CD4-positive, alpha-beta memory T cell (primary cell): ENCODE data around the gene PDAP1. TPM values are rescaled to one million over a fixed set of nuclear protein-coding genes. Genes with fewer than 3 reads are reported as not detected.

Source experiments
- CTCF ChIA-PET: fragments of 350-600 bp; sonication (Branson Sonifier 250); formaldehyde crosslinking; loops from one replicate; lab custom pipeline; 2021; ENCODE audit warnings: inconsistent platforms; ENCODE audit not compliant: partially characterized antibody; lab: Charles Lee
- POLR2A ChIA-PET: fragments of 350-600 bp; sonication (Branson Sonifier 250); formaldehyde crosslinking; loops from one replicate; lab custom pipeline; 2021; ENCODE audit not compliant: partially characterized antibody; lab: Charles Lee
- DNase-seq, 5 donors: peaks; one replicate each; pipeline versions ENCODE4 v3.0.0 to v3.0.0-alpha.2; 2020 to 2022; ENCODE audit warnings: mixed read lengths in 1 of 5
- H3K27ac ChIP-seq: one replicate; pipeline ENCODE4 v1.7.0; 2013; ENCODE audit warnings: low read depth, low read length
- H3K27me3 ChIP-seq: 2 replicates; pipeline ENCODE4 v1.7.0; 2013; ENCODE audit warnings: mild to moderate bottlenecking, low read length, moderate library complexity; ENCODE audit not compliant: insufficient read depth
- H3K36me3 ChIP-seq: 2 replicates; pipeline ENCODE4 v1.7.0; 2013; ENCODE audit warnings: mild to moderate bottlenecking, low read length, moderate library complexity; ENCODE audit not compliant: insufficient read depth
- H3K4me1 ChIP-seq: 2 replicates; pipeline ENCODE4 v1.7.0; 2013; ENCODE audit warnings: mild to moderate bottlenecking, low read length, moderate library complexity; ENCODE audit not compliant: insufficient read depth
- H3K4me3 ChIP-seq, 2 donors: one replicate each; pipeline ENCODE4 v1.7.0; 2013; ENCODE audit warnings: low read length in 2 of 2, mild to moderate bottlenecking in 1 of 2
- H3K9me3 ChIP-seq, 2 donors: one replicate each; pipeline ENCODE4 v1.7.0; 2013; ENCODE audit warnings: low read length in 2 of 2, control low read depth in 1 of 2; ENCODE audit not compliant: control insufficient read depth in 1 of 2
- H3K27ac Mint-ChIP-seq, 7 donors: one replicate each; pipeline ENCODE4 v1.8.0; 2020 to 2021; ENCODE audit warnings: mixed read lengths in 7 of 7, mild to moderate bottlenecking in 6 of 7, inconsistent platforms in 3 of 7, moderate library complexity in 3 of 7
- H3K27me3 Mint-ChIP-seq, 2 donors: one replicate each; pipeline ENCODE4 v1.8.0; 2020 to 2021; ENCODE audit warnings: mixed read lengths in 2 of 2
- H3K36me3 Mint-ChIP-seq, 2 donors: one replicate each; pipeline ENCODE4 v1.8.0; 2020 to 2021; ENCODE audit warnings: mixed read lengths in 2 of 2, inconsistent platforms in 1 of 2, mild to moderate bottlenecking in 1 of 2
- H3K4me1 Mint-ChIP-seq, 4 donors: one replicate each; pipeline ENCODE4 v1.8.0; 2020 to 2021; ENCODE audit warnings: mixed read lengths in 4 of 4, mild to moderate bottlenecking in 1 of 4
- H3K4me3 Mint-ChIP-seq, 8 donors: one replicate each; pipeline ENCODE4 v1.8.0; 2020 to 2021; ENCODE audit warnings: mixed read lengths in 8 of 8, mild to moderate bottlenecking in 7 of 8, moderate library complexity in 6 of 8, inconsistent platforms in 3 of 8
- H3K9me3 Mint-ChIP-seq, 8 donors: one replicate each; pipeline ENCODE4 v1.8.0; 2020 to 2021; ENCODE audit warnings: mixed read lengths in 8 of 8, mild to moderate bottlenecking in 5 of 8, inconsistent platforms in 3 of 8, moderate library complexity in 1 of 8
- intact Hi-C: fragments of 100-400 bp; cut with micrococcal nuclease; formaldehyde crosslinking; loops from one replicate; pipeline ENCODE4 v1.15.1; 2023
- polyA plus RNA-seq, 2 donors: library from polyadenylated mRNA; unstranded; fragments of 300-500 nt; fragmentation: Illumina TruSeq; gene quantifications; one replicate each; pipeline ENCODE4 v1.2.3, GENCODE V29; 2021
- total RNA-seq, 2 experiments: library from RNA; stranded (reverse); gene quantifications; one replicate each; pipeline ENCODE4 v1.2.3, GENCODE V29; 2021

The PDAP1 gene
- total RNA-seq (10 to 100 TPM; 66.0 to 67.0 TPM), polyA plus RNA-seq (10 to 100 TPM; 21.5 to 27.7 TPM)

- Histone ChIP-seq H3K4me3 (peak within 1 kb of the TSS; percentile 94 to 97), H3K36me3 (peaks cover 34% of the 10 kb centered on the region), H3K27me3 (no peaks in the 10 kb centered on the region), H3K27ac (peak within 1 kb of the TSS; percentile 93), H3K9me3 (no peaks in the 10 kb centered on the region), H3K4me1 (peaks cover 45% of the 10 kb centered on the region)
- POLR2A ChIA-PET: interaction anchor here (0.6 to 9.9 kb wide), 33 partner anchors 8 to 1020 kb away, joined by 3 to 210 read pairs (median 4); partner anchors contain the start of genes ARPC1A, ARPC1B, ATP5MF and CPSF4
- intact Hi-C loops: loop anchor here (1.0 to 2.0 kb wide), 11 partner anchors 15 to 150 kb away; partner anchors contain the start of genes ARPC1A, ATP5MF, CPSF4 and PTCD1
- peak within 1 kb of the TSS; percentile 88 to 100 (median 98) for H3K27ac Mint-ChIP-seq
- H3K4me3 Mint-ChIP-seq: peak within 1 kb of the TSS; percentile 94 to 99 (median 96)
- peaks cover 0 to 5% (median 0%) of the 10 kb centered on the region in 8 donors for H3K9me3 Mint-ChIP-seq
- H3K36me3 Mint-ChIP-seq: peaks cover 24 to 58% of the 10 kb centered on the region in 2 donors
- CTCF ChIA-PET: interaction anchor here (0.6 to 4.6 kb wide), 13 partner anchors 15 to 150 kb away, joined by 3 to 38 read pairs (median 4); partner anchors contain the start of genes CPSF4, PTCD1 and ZNF655
- H3K27me3 Mint-ChIP-seq: no peaks in the 10 kb centered on the region
- peak; percentile 96 to 100 (median 98) for DNase-seq
- peaks cover 29 to 61% (median 48%) of the 10 kb centered on the region in 4 donors for H3K4me1 Mint-ChIP-seq
Measured at GRCh38 chr7:99408379-99409191, at the start of gene PDAP1, which contains the start of gene BUD31. Gene PDAP1, minus strand, starts transcription at chr7:99408597. Its CDS starts 49 bp downstream, at chr7:99408548. Gene BUD31, plus strand, starts transcription at chr7:99408969. Its CDS starts 2,124 bp downstream, at chr7:99411093.

- Mint-ChIP-seq H3K27me3 (no peaks in the 10 kb centered on the region), H3K9me3 (no peaks in the 10 kb centered on the region), H3K4me1 (peaks cover 11 to 30% (median 19%) of the 10 kb centered on the region in 4 donors), H3K36me3 (peaks cover 27 to 70% of the 10 kb centered on the region in 2 donors), H3K4me3 (no peak overlapping the region), H3K27ac (peak overlapping the region in 2 of 7 donors; percentile 11 to 43)
- no peaks in the 10 kb centered on the region for H3K9me3 ChIP-seq
- H3K27me3 ChIP-seq: no peaks in the 10 kb centered on the region
- no peak overlapping the region for H3K4me3 ChIP-seq
- intact Hi-C loops: no loop called here
- H3K27ac ChIP-seq: no peak overlapping the region
- ChIA-PET POLR2A (no interaction called here), CTCF (no interaction called here)
- H3K4me1 ChIP-seq: peaks cover 22% of the 10 kb centered on the region
- no peak for DNase-seq
- H3K36me3 ChIP-seq: peaks cover 60% of the 10 kb centered on the region
Measured at GRCh38 chr7:99457650-99458493, 49.5 kb upstream of the PDAP1 start.

- no peaks in the 10 kb centered on the region for H3K9me3 ChIP-seq
- ChIA-PET CTCF (no interaction called here), POLR2A (no interaction called here)
- intact Hi-C loops: no loop called here
- peaks cover 27 to 68% of the 10 kb centered on the region in 2 donors for H3K36me3 Mint-ChIP-seq
- H3K4me1 ChIP-seq: peaks cover 18% of the 10 kb centered on the region
- H3K4me3 Mint-ChIP-seq: no peak overlapping the region
- no peak overlapping the region for H3K4me3 ChIP-seq
- peaks cover 10 to 23% (median 17%) of the 10 kb centered on the region in 4 donors for H3K4me1 Mint-ChIP-seq
- H3K27me3 ChIP-seq: no peaks in the 10 kb centered on the region
- no peak overlapping the region for H3K27ac ChIP-seq
- H3K9me3 Mint-ChIP-seq: no peaks in the 10 kb centered on the region
- DNase-seq: no peak
- no peaks in the 10 kb centered on the region for H3K27me3 Mint-ChIP-seq
- peak overlapping the region in 2 of 7 donors; percentile 36 to 38 for H3K27ac Mint-ChIP-seq
- peaks cover 55% of the 10 kb centered on the region for H3K36me3 ChIP-seq
Measured at GRCh38 chr7:99457050-99457649, 48.8 kb upstream of the PDAP1 start.

GRCh38 chr7:99456288-99456687 lies 47.9 kb upstream of the PDAP1 start:
- ChIA-PET POLR2A (interaction anchor here (0.6 kb wide), 1 partner anchor 28 kb away, joined by 3 read pairs; no protein-coding TSS in a partner anchor), CTCF (no interaction called here)
- no peaks in the 10 kb centered on the region for H3K9me3 Mint-ChIP-seq
- H3K4me3 Mint-ChIP-seq: no peak overlapping the region
- peaks cover 27 to 68% of the 10 kb centered on the region in 2 donors for H3K36me3 Mint-ChIP-seq
- H3K4me1 ChIP-seq: peaks cover 13% of the 10 kb centered on the region
- no peaks in the 10 kb centered on the region for H3K27me3 Mint-ChIP-seq
- H3K4me3 ChIP-seq: no peak overlapping the region
- peaks cover 10 to 21% (median 15%) of the 10 kb centered on the region in 4 donors for H3K4me1 Mint-ChIP-seq
- peak overlapping the region in 1 of 7 donors; percentile 38 for H3K27ac Mint-ChIP-seq
- peaks cover 55% of the 10 kb centered on the region for H3K36me3 ChIP-seq
- no peaks in the 10 kb centered on the region for H3K27me3 ChIP-seq
- H3K9me3 ChIP-seq: no peaks in the 10 kb centered on the region
- intact Hi-C loops: no loop called here
- DNase-seq: no peak
- H3K27ac ChIP-seq: no peak overlapping the region

GRCh38 chr7:99455874-99456273 lies 47.5 kb upstream of the PDAP1 start:
- H3K27ac Mint-ChIP-seq: no peak overlapping the region
- CTCF ChIA-PET: no interaction called here
- H3K4me3 Mint-ChIP-seq: no peak overlapping the region
- H3K4me1 Mint-ChIP-seq: peaks cover 10 to 20% (median 13%) of the 10 kb centered on the region in 4 donors
- no peaks in the 10 kb centered on the region for H3K27me3 ChIP-seq
- no peak overlapping the region for H3K27ac ChIP-seq
- no peak overlapping the region for H3K4me3 ChIP-seq
- POLR2A ChIA-PET: interaction anchor here (0.6 kb wide), 1 partner anchor 28 kb away, joined by 3 read pairs; no protein-coding TSS in a partner anchor
- H3K36me3 ChIP-seq: peaks cover 58% of the 10 kb centered on the region
- DNase-seq: no peak
- peaks cover 9% of the 10 kb centered on the region for H3K4me1 ChIP-seq
- no peaks in the 10 kb centered on the region for H3K9me3 ChIP-seq
- peaks cover 30 to 71% of the 10 kb centered on the region in 2 donors for H3K36me3 Mint-ChIP-seq
- H3K9me3 Mint-ChIP-seq: no peaks in the 10 kb centered on the region
- intact Hi-C loops: no loop called here
- no peaks in the 10 kb centered on the region for H3K27me3 Mint-ChIP-seq

- Mint-ChIP-seq H3K9me3 (no peaks in the 10 kb centered on the region), H3K36me3 (peaks cover 21 to 61% of the 10 kb centered on the region in 2 donors), H3K27ac (peak overlapping the region in 1 of 7 donors; percentile 29), H3K27me3 (no peaks in the 10 kb centered on the region), H3K4me1 (peaks cover 0 to 5% (median 1%) of the 10 kb centered on the region in 4 donors), H3K4me3 (no peak overlapping the region)
- Histone ChIP-seq H3K9me3 (no peaks in the 10 kb centered on the region), H3K4me1 (no peaks in the 10 kb centered on the region), H3K36me3 (peaks cover 61% of the 10 kb centered on the region), H3K27me3 (no peaks in the 10 kb centered on the region), H3K27ac (no peak overlapping the region), H3K4me3 (no peak overlapping the region)
- no peak for DNase-seq
- CTCF ChIA-PET: no interaction called here
- POLR2A ChIA-PET: no interaction called here
- intact Hi-C loops: no loop called here
Measured at GRCh38 chr7:99453105-99453504, 44.7 kb upstream of the PDAP1 start.
